Measurements from ENCODE around the gene EPPIN.

DNA sequence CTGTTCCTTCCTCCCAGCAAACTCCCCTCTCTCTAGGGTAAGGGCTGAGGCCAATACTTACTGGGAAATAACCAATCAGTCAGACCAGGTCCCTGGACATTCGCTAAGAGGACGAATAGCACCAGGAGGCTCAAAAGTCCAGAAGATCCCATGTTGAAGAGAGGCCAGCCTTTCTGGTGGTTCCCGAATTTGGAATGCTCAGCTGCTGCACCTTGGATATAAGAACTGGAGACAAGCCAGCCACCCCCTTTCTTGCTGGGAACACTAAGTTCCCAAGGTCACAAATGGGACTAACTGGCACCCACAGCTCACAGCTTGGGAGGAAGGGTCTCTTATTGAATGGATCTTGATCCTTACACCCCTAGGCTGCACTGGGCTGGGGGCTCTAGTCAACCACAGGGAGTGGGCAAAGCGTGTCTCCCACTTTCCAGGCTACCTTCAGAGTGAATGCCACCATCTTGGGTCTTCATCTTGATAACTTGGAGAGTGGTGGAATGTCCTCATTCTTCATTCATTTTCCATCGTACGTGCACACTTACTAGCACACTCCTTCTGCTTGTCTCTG is at the start of gene EPPIN:
- TF ChIP-seq FOXK2 (IDR thresholded peaks at IDR 0.05) = no peak
- no peak for TF ChIP-seq NFRKB (IDR thresholded peaks at IDR 0.05)
- TF ChIP-seq ZNF384 (IDR thresholded peaks at IDR 0.05) = no peak

All from HEK293T (cell line).